ENCODE measurements around the gene GDNF.

The GDNF gene

DNA sequence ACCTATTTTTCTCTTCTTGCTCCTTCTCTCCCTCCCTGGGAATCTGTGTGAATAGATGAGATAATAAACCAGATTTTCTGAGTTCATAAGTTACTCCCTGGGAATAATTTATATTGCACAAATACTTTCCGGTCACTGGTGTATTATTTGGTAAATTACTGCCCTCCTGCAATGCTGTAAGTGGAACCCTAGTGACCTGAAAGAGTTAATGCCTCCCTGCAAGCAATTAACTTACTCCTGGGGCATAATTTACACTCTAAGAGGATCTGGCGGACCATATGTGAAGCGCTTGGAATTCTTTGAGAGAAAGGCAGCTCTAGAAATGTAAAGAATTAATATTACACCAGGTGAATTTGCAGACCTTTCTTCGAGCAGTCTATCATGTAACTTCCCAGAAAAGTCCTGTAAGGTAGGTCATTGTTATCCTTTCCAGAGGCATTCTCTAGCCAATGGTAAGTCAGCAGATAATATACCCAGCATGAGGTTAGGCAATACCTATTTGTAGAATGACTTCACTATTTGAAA, 7.0 kb upstream of the GDNF start:
- no peak overlapping the region for H3K4me3 Mint-ChIP-seq
- no peaks in the 10 kb centered on the region for H3K9me3 Mint-ChIP-seq
- TF ChIP-seq, protein P1, sequence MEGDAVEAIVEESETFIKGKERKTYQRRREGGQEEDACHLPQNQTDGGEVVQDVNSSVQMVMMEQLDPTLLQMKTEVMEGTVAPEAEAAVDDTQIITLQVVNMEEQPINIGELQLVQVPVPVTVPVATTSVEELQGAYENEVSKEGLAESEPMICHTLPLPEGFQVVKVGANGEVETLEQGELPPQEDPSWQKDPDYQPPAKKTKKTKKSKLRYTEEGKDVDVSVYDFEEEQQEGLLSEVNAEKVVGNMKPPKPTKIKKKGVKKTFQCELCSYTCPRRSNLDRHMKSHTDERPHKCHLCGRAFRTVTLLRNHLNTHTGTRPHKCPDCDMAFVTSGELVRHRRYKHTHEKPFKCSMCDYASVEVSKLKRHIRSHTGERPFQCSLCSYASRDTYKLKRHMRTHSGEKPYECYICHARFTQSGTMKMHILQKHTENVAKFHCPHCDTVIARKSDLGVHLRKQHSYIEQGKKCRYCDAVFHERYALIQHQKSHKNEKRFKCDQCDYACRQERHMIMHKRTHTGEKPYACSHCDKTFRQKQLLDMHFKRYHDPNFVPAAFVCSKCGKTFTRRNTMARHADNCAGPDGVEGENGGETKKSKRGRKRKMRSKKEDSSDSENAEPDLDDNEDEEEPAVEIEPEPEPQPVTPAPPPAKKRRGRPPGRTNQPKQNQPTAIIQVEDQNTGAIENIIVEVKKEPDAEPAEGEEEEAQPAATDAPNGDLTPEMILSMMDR (IDR thresholded peaks at IDR 0.05; ENCODE audit: unreplicated experiment in 3 of 3) = no peak
- peaks cover 46% of the 10 kb centered on the region for H3K27me3 Mint-ChIP-seq (ENCODE audit: low read depth)
- no peak overlapping the region for H3K27ac Mint-ChIP-seq
- H3K4me1 Mint-ChIP-seq = peaks cover 17% of the 10 kb centered on the region
- H3K36me3 Mint-ChIP-seq (ENCODE audit: low read depth) = no peaks in the 10 kb centered on the region

DNA sequence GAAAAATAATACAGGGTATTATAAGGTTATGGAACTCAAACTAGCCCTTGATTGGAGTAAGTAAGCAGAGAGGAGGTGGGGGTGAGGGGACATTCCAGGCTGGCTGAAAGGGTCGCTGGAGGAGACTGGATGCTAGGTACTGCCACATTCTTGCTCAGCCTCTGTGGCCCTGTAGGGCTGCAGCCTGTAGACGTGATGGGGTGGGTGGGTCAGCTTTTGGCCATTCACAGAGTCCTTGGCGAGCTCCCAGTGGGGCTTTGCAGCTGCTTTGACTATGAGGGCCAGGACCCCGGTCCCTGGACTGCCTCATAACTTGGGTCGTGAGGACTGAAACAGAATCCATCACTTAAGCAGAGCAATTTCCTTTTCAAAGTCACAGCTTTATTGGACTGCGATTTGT, 4.2 kb upstream of the GDNF start:
- H3K4me1 Mint-ChIP-seq = peaks cover 28% of the 10 kb centered on the region
- peaks cover 70% of the 10 kb centered on the region for H3K27me3 Mint-ChIP-seq (ENCODE audit: low read depth)
- TF ChIP-seq, protein P1 (IDR thresholded peaks at IDR 0.05; ENCODE audit: unreplicated experiment in 3 of 3) = no peak
- no peaks in the 10 kb centered on the region for H3K9me3 Mint-ChIP-seq
- H3K36me3 Mint-ChIP-seq (ENCODE audit: low read depth) = no peaks in the 10 kb centered on the region
- H3K27ac Mint-ChIP-seq = peak overlapping the region in 1 of 3 experiments; percentile 3
- no peak overlapping the region for H3K4me3 Mint-ChIP-seq

DNA sequence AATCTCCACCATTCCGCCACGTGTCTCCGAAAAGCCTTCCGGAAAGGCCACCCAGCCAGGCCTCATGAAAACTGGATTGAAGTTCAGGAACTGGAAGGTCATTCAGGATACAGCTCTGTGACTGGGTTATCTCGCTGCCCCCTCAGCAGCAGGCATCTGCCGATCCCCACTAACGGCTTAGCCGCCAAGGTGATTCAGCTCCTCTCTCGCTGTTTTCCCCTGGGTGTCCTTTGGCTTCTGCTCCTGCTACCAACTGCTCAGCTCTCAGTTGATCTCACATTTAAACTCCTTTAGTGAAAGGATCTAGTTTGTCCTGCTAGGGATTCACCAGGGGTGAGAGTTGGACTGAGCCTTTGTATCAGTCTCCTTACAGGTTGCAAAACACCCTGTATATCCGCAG, 2.2 kb upstream of the GDNF start:
- no peaks in the 10 kb centered on the region for H3K36me3 Mint-ChIP-seq (ENCODE audit: low read depth)
- peak overlapping the region; percentile 33 to 72 (median 38) for H3K4me3 Mint-ChIP-seq
- TF ChIP-seq, protein P1 (IDR thresholded peaks at IDR 0.05; ENCODE audit: unreplicated experiment in 3 of 3) = no peak
- peaks cover 83% of the 10 kb centered on the region for H3K27me3 Mint-ChIP-seq (ENCODE audit: low read depth)
- H3K9me3 Mint-ChIP-seq = no peaks in the 10 kb centered on the region
- H3K27ac Mint-ChIP-seq = no peak overlapping the region
- H3K4me1 Mint-ChIP-seq = peaks cover 39% of the 10 kb centered on the region

DNA sequence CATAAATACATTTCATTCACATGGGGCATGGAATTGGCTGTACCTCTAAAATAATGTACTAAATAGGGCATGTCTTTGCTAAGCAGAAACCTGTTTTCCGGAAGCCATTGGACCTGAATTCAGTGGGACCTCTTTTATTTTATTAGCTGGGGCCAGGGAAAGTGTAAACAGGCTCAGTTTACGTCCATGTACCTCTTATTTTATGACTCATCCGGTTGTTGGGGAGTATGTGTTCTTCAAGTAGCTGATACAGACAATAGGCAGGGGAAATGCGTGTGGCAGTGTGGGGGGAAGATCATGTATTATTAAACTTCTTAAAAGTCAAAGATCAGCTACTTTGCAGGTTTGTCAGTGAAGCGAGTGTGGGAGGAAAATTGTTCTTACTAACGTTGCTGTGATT, 1.4 kb upstream of the GDNF start:
- no peaks in the 10 kb centered on the region for H3K36me3 Mint-ChIP-seq (ENCODE audit: low read depth)
- no peak overlapping the region for H3K27ac Mint-ChIP-seq
- H3K4me1 Mint-ChIP-seq = peaks cover 45% of the 10 kb centered on the region
- TF ChIP-seq, protein P1 (IDR thresholded peaks at IDR 0.05; ENCODE audit: unreplicated experiment in 3 of 3) = no peak
- H3K9me3 Mint-ChIP-seq = no peaks in the 10 kb centered on the region
- H3K4me3 Mint-ChIP-seq = peak overlapping the region; percentile 29 to 70 (median 38)
- peaks cover 88% of the 10 kb centered on the region for H3K27me3 Mint-ChIP-seq (ENCODE audit: low read depth)

DNA sequence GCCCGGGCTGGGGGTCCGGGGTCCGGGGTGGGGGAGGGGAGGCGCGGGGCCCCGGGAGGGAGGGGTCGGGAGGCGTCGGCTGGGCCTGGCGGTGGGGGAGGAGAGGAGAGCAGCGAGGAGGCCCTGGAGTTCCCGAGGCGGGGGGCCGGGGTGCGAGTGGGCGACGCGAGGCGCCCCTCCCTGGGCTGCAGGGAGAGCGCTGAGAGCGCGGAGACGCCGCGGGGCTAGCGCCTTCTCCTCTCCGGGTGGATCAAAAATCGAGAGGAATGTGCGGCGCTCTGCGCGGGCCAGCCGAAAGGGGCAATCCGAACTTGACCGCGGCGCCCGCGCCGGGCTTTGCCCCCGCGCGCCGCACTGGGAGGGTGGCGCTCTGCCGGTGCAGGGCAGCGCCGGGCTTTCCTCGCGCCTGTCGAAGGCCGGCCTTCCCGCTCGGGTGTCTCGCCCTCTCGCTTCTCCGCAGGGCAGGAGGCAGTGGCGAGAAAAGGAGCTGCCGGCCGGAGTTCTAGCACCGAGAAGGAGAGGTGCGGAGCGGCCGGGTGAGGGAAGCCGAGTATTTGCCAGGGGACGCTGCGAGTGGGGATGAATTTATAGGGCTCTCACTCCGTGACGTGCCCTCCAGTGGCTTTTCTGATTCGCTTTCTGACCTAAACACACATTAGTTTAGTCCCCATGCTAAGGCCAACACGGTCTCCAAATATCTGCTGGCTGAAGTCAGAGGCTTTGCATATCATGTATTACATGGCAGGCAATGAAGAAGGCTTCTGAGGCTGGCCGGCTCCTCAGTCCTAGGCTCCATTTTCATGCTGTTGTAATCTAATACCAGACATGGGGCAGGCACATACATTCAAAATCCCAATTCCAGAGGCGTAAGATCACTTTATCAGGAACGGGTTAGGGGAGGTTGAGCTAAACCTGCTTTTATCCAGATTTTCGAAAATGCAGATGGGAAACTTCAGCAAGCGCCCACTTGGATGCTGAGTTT, 503 bp upstream of the GDNF start:
- Mint-ChIP-seq H3K4me3 (peak overlapping the region; percentile 70 to 83 (median 82)), H3K27me3 (ENCODE audit: low read depth) (peaks cover 95% of the 10 kb centered on the region), H3K4me1 (peaks cover 51% of the 10 kb centered on the region), H3K36me3 (ENCODE audit: low read depth) (no peaks in the 10 kb centered on the region), H3K27ac (peak overlapping the region in 2 of 3 experiments; percentile 47 to 85), H3K9me3 (no peaks in the 10 kb centered on the region)
- TF ChIP-seq, protein P1 (IDR thresholded peaks at IDR 0.05; ENCODE audit: unreplicated experiment in 3 of 3) = no peak
